Measurements from ENCODE around the gene NPVF. TPM values are rescaled to one million over a fixed set of nuclear protein-coding genes. Genes with fewer than 3 reads are reported as not detected.

NPVF gene
- total RNA-seq = not detected in 3 replicates
- long read RNA-seq = 0 reads

GRCh38 chr7:25228386-25228785 lies at the start of gene NPVF:
Gene NPVF (minus strand): TSS chr7:25228486. CDS start chr7:25228439, 47 bp downstream.
- no peak for DNase-seq (ENCODE audit: low spot score)
- Mint-ChIP-seq H3K36me3 (ENCODE audit: low read depth) (peaks cover 4% of the 10 kb centered on the region), H3K9me3 (ENCODE audit: low read depth) (no peaks in the 10 kb centered on the region), H3K4me3 (ENCODE audit: unreplicated experiment) (no peak within 1 kb of the TSS), H3K27me3 (ENCODE audit: low read depth) (peaks cover 31% of the 10 kb centered on the region), H3K4me1 (ENCODE audit: low read depth) (no peaks in the 10 kb centered on the region), H3K27ac (ENCODE audit: unreplicated experiment) (no peak within 1 kb of the TSS)
- no peak for TF ChIP-seq CTCF (IDR thresholded peaks at IDR 0.05)

GRCh38 chr7:25272265-25272664 lies 44.0 kb upstream of the NPVF start:
- Mint-ChIP-seq H3K9me3 (ENCODE audit: low read depth) (no peaks in the 10 kb centered on the region), H3K4me3 (ENCODE audit: unreplicated experiment) (no peak overlapping the region), H3K27me3 (ENCODE audit: low read depth) (peaks cover 5% of the 10 kb centered on the region), H3K36me3 (ENCODE audit: low read depth) (no peaks in the 10 kb centered on the region), H3K4me1 (ENCODE audit: low read depth) (no peaks in the 10 kb centered on the region), H3K27ac (ENCODE audit: unreplicated experiment) (no peak overlapping the region)
- TF ChIP-seq CTCF (IDR thresholded peaks at IDR 0.05) = no peak
- no peak for DNase-seq (ENCODE audit: low spot score)

- no peak overlapping the region for H3K27ac Mint-ChIP-seq (ENCODE audit: unreplicated experiment)
- H3K4me3 Mint-ChIP-seq (ENCODE audit: unreplicated experiment) = no peak overlapping the region
- no peak for DNase-seq (ENCODE audit: low spot score)
- H3K4me1 Mint-ChIP-seq (ENCODE audit: low read depth) = peaks cover 33% of the 10 kb centered on the region
- no peaks in the 10 kb centered on the region for H3K27me3 Mint-ChIP-seq (ENCODE audit: low read depth)
- TF ChIP-seq CTCF (IDR thresholded peaks at IDR 0.05) = no peak
- no peaks in the 10 kb centered on the region for H3K36me3 Mint-ChIP-seq (ENCODE audit: low read depth)
- H3K9me3 Mint-ChIP-seq (ENCODE audit: low read depth) = no peaks in the 10 kb centered on the region
Observed at GRCh38 chr7:25263337-25263736, 35.1 kb upstream of the NPVF start.

GRCh38 chr7:25262586-25262985 lies 34.3 kb upstream of the NPVF start:
- no peaks in the 10 kb centered on the region for H3K27me3 Mint-ChIP-seq (ENCODE audit: low read depth)

GRCh38 chr7:25261545-25262140 lies 33.4 kb upstream of the NPVF start:
- DNase-seq (ENCODE audit: low spot score) = no peak
- no peak overlapping the region for H3K4me3 Mint-ChIP-seq (ENCODE audit: unreplicated experiment)
- no peaks in the 10 kb centered on the region for H3K27me3 Mint-ChIP-seq (ENCODE audit: low read depth)
- peaks cover 33% of the 10 kb centered on the region for H3K4me1 Mint-ChIP-seq (ENCODE audit: low read depth)
- H3K27ac Mint-ChIP-seq (ENCODE audit: unreplicated experiment) = no peak overlapping the region
- TF ChIP-seq CTCF (IDR thresholded peaks at IDR 0.05) = no peak
- no peaks in the 10 kb centered on the region for H3K36me3 Mint-ChIP-seq (ENCODE audit: low read depth)
- no peaks in the 10 kb centered on the region for H3K9me3 Mint-ChIP-seq (ENCODE audit: low read depth)

More at GRCh38 chr7:25262586-25262985, 34.3 kb upstream of the NPVF start:
- no peak overlapping the region for H3K4me3 Mint-ChIP-seq (ENCODE audit: unreplicated experiment)
- H3K9me3 Mint-ChIP-seq (ENCODE audit: low read depth) = no peaks in the 10 kb centered on the region
- no peak for TF ChIP-seq CTCF (IDR thresholded peaks at IDR 0.05)
- H3K4me1 Mint-ChIP-seq (ENCODE audit: low read depth) = peaks cover 33% of the 10 kb centered on the region
- H3K27ac Mint-ChIP-seq (ENCODE audit: unreplicated experiment) = no peak overlapping the region
- H3K36me3 Mint-ChIP-seq (ENCODE audit: low read depth) = no peaks in the 10 kb centered on the region
- DNase-seq (ENCODE audit: low spot score) = no peak
